GM23338 (cell line): Measurements from ENCODE around the gene TMEM150A. TPM values are rescaled to one million over a fixed set of nuclear protein-coding genes. Genes with fewer than 3 reads are reported as not detected.

Experiments
- ATAC-seq: fragments of 200-7000 bp; cut with Tn5 transposase; 3 replicates; pipeline ENCODE4 v1.9.1; 2020
- DNase-seq: peaks from one replicate; pipeline ENCODE4 v3.0.0-alpha.2; 2015; ENCODE audit warnings: low spot score
- H2AFZ ChIP-seq: fragments of 200-600 bp; sonication (generic); 2 replicates; pipeline ENCODE4 v1.8.0; 2016; ENCODE audit warnings: antibody characterized with exemption, mild to moderate bottlenecking, moderate library complexity
- H3F3A ChIP-seq: fragments of 200-600 bp; sonication (generic); replicated peaks from 2 replicates; pipeline ENCODE4 v1.8.0; 2017; ENCODE audit warnings: antibody characterized with exemption, mixed run types, low read depth
- H3K27ac ChIP-seq: fragments of 200-600 bp; sonication (generic); 2 replicates; pipeline ENCODE4 v1.6.1; 2016; ENCODE audit warnings: low read depth
- H3K27me3 ChIP-seq: fragments of 200-600 bp; sonication (generic); 2 replicates; pipeline ENCODE4 v1.8.0; 2016; ENCODE audit warnings: mild to moderate bottlenecking, mixed run types, moderate library complexity; ENCODE audit not compliant: insufficient read depth
- H3K36me3 ChIP-seq: fragments of 200-600 bp; sonication (generic); 2 replicates; pipeline ENCODE4 v1.8.0; 2016; ENCODE audit warnings: mild to moderate bottlenecking; ENCODE audit not compliant: insufficient read depth
- H3K4me1 ChIP-seq: fragments of 200-600 bp; sonication (generic); 2 replicates; pipeline ENCODE4 v1.8.0; 2016; ENCODE audit warnings: mild to moderate bottlenecking, moderate library complexity; ENCODE audit not compliant: insufficient read depth
- H3K4me2 ChIP-seq: fragments of 200-600 bp; sonication (generic); 2 replicates; pipeline ENCODE4 v1.7.1; 2017; ENCODE audit warnings: mixed run types
- H3K4me3 ChIP-seq: fragments of 200-600 bp; sonication (generic); 2 replicates; pipeline ENCODE4 v1.6.1; 2016; ENCODE audit warnings: mixed run types
- H3K79me2 ChIP-seq: fragments of 200-600 bp; sonication (generic); replicated peaks from 2 replicates; pipeline ENCODE4 v1.8.0; 2017; ENCODE audit warnings: mild to moderate bottlenecking; ENCODE audit not compliant: insufficient read depth
- H3K9me2 ChIP-seq: fragments of 200-600 bp; sonication (generic); 2 replicates; pipeline ENCODE4 v1.8.0; 2017; ENCODE audit not compliant: insufficient read depth
- H4K20me1 ChIP-seq: fragments of 200-600 bp; sonication (generic); replicated peaks from 2 replicates; pipeline ENCODE4 v1.8.0; 2017; ENCODE audit warnings: mild to moderate bottlenecking; ENCODE audit not compliant: insufficient read depth
- H3K27ac Mint-ChIP-seq: 2 replicates; pipeline ENCODE4 v1.8.0; 2020; ENCODE audit warnings: inconsistent platforms, mild to moderate bottlenecking, moderate library complexity, mixed read lengths
- H3K27me3 Mint-ChIP-seq: 3 replicates; pipeline ENCODE4 v1.8.0; 2022; ENCODE audit warnings: low read depth, mild to moderate bottlenecking, moderate library complexity, mixed read lengths, inconsistent platforms; ENCODE audit not compliant: insufficient read depth, poor library complexity
- H3K36me3 Mint-ChIP-seq: 3 replicates; pipeline ENCODE4 v1.8.0; 2021; ENCODE audit warnings: low read depth, mild to moderate bottlenecking, inconsistent platforms, moderate library complexity, mixed read lengths
- H3K4me1 Mint-ChIP-seq: 3 replicates; pipeline ENCODE4 v1.8.0; 2020; ENCODE audit warnings: mild to moderate bottlenecking, inconsistent platforms, mixed read lengths
- H3K4me3 Mint-ChIP-seq: 3 replicates; pipeline ENCODE4 v1.8.0; 2021; ENCODE audit warnings: moderate library complexity, mild to moderate bottlenecking, inconsistent platforms, mixed read lengths
- H3K9me3 Mint-ChIP-seq: 3 replicates; pipeline ENCODE4 v1.8.0; 2020; ENCODE audit warnings: moderate library complexity, mild to moderate bottlenecking, inconsistent platforms, mixed read lengths
- CREB1 ChIP-seq: fragments of 250-450 bp; sonication (Bioruptor Pico); IDR thresholded peaks from 2 replicates; pipeline ENCODE4 v1.5.0; 2020; ENCODE audit warnings: low read depth, mild to moderate bottlenecking, moderate library complexity
- CTCF ChIP-seq, 2 experiments: fragments of 200-600 bp in 1 of 2; sonication (generic) in 1 of 2; conservative IDR thresholded peaks; 2 replicates each; pipeline versions ENCODE4 v1.5.1 to v1.6.1; 2016 to 2017; ENCODE audit warnings: antibody characterized with exemption in 2 of 2, low read depth in 2 of 2, mild to moderate bottlenecking in 2 of 2, moderate library complexity in 1 of 2
- ETS1 ChIP-seq: IDR thresholded peaks from 2 replicates; pipeline ENCODE4 v1.6.1; 2016; ENCODE audit warnings: antibody characterized with exemption
- EZH2 ChIP-seq: fragments of 200-600 bp; sonication (generic); IDR thresholded peaks from one replicate; pipeline ENCODE4 v1.8.0; 2017; ENCODE audit warnings: antibody characterized with exemption, mild to moderate bottlenecking, low read depth; ENCODE audit not compliant: unreplicated experiment
- EZH2phosphoT487 ChIP-seq: fragments of 200-600 bp; sonication (generic); IDR thresholded peaks from one replicate; pipeline ENCODE4 v1.8.1; 2018; ENCODE audit warnings: antibody characterized with exemption; ENCODE audit not compliant: unreplicated experiment
- JUNB ChIP-seq: IDR thresholded peaks from one replicate; pipeline ENCODE4 v1.6.1; 2016; ENCODE audit warnings: antibody characterized with exemption; ENCODE audit not compliant: unreplicated experiment
- NANOG ChIP-seq: IDR thresholded peaks from 2 replicates; pipeline ENCODE4 v1.6.1; 2016; ENCODE audit warnings: antibody characterized with exemption, borderline replicate concordance
- POLR2AphosphoS5 ChIP-seq: IDR thresholded peaks from 2 replicates; pipeline ENCODE4 v1.6.1; 2016; ENCODE audit warnings: antibody characterized with exemption, low read depth
- REST ChIP-seq: IDR thresholded peaks from one replicate; pipeline ENCODE4 v1.6.1; 2018; ENCODE audit warnings: antibody characterized with exemption; ENCODE audit not compliant: unreplicated experiment
- STAT1 ChIP-seq: IDR thresholded peaks from one replicate; pipeline ENCODE4 v1.6.1; 2016; ENCODE audit warnings: antibody characterized with exemption; ENCODE audit not compliant: unreplicated experiment
- ZNF114 ChIP-seq: fragments of 250-450 bp; sonication (Bioruptor Pico); IDR thresholded peaks from 2 replicates; pipeline ENCODE4 v1.5.0; 2020; ENCODE audit warnings: mild to moderate bottlenecking, moderate library complexity
- ZNF331 ChIP-seq: fragments of 250-450 bp; sonication (Bioruptor Pico); IDR thresholded peaks from 2 replicates; pipeline ENCODE4 v1.5.0; 2020; ENCODE audit warnings: low read depth, mild to moderate bottlenecking, moderate library complexity
- ZNF462 ChIP-seq: fragments of 250-450 bp; sonication (Bioruptor Pico); IDR thresholded peaks from 2 replicates; pipeline ENCODE4 v1.5.0; 2020; ENCODE audit warnings: mild to moderate bottlenecking, moderate library complexity
- polyA plus RNA-seq: library from polyadenylated mRNA; unstranded; fragments of >200 nt; fragmentation: Nextera tagmentation; extraction: Ambion mirVana; gene quantifications from 2 replicates; pipeline ENCODE4 v1.2.1, GENCODE V29; 2016
- total RNA-seq: library from RNA; depleted of rRNA; stranded (reverse); fragments of >200 nt; shearing (Covaris generic); gene quantifications from 2 replicates; pipeline ENCODE4 v1.2.3, GENCODE V29; 2014

TMEM150A gene
- total and polyA plus RNA-seq, 2 experiments from 2014 or later, result 16.4 to 27.9 TPM

- Histone ChIP-seq H3K79me2 (peaks cover 59% of the 10 kb centered on the region), H3K36me3 (peaks cover 74% of the 10 kb centered on the region), H3K9me2 (no peaks in the 10 kb centered on the region), H2AFZ (no peak overlapping the region), H3K27me3 (no peaks in the 10 kb centered on the region), H3K27ac (no peak overlapping the region), H3K4me2 (no peak overlapping the region), H4K20me1 (peaks cover 42% of the 10 kb centered on the region), H3K4me3 (no peak overlapping the region), H3K4me1 (peaks cover 10% of the 10 kb centered on the region; the same call in 1 of the 2 replicates), H3F3A (no peaks in the 10 kb centered on the region; the same call in 1 of the 2 replicates)
- Mint-ChIP-seq H3K9me3 (no peaks in the 10 kb centered on the region), H3K4me3 (no peak overlapping the region), H3K27me3 (peaks cover 5% of the 10 kb centered on the region), H3K4me1 (peaks cover 3% of the 10 kb centered on the region; the same call in 1 of the 3 replicates), H3K27ac (no peak overlapping the region), H3K36me3 (peaks cover 63% of the 10 kb centered on the region)
- DNase-seq (no peak), ATAC-seq (no peak)
- no peak for TF ChIP-seq EZH2
- TF ChIP-seq CTCF (conservative IDR thresholded peaks at IDR 0.05; ENCODE audit: low read depth in 2 of 2), result no peak
- TF ChIP-seq ZNF462, result no peak
- no peak for TF ChIP-seq ZNF331 (CRISPR knock-in tag)
- no peak for TF ChIP-seq ZNF114 (CRISPR knock-in tag)
- TF ChIP-seq STAT1, result no peak
- TF ChIP-seq POLR2AphosphoS5, result no peak
- TF ChIP-seq REST, result no peak
- no peak for TF ChIP-seq JUNB
- no peak for TF ChIP-seq NANOG
- no peak for TF ChIP-seq EZH2phosphoT487
- no peak for TF ChIP-seq ETS1
- TF ChIP-seq CREB1 (CRISPR knock-in tag), result no peak
Observed at GRCh38 chr2:85621338-85621737, 18.8 kb upstream of the TMEM150A start.
